ENCODE measurements around the gene SHOX.
"Not testable (repeated sequence)": the region's sequence is repeated elsewhere in the genome, so short reads cannot be mapped to it uniquely, and the experiment has no call there.

Gene SHOX

GRCh38 chrX:642436-643240 is 12.0 kb downstream of the SHOX start:
- Mint-ChIP-seq H3K27me3 (peaks cover 30% of the 10 kb centered on the region), H3K9me3 (no peaks in the 10 kb centered on the region), H3K4me3 (no peak overlapping the region), H3K36me3 (no peaks in the 10 kb centered on the region), H3K27ac (no peak overlapping the region), H3K4me1 (peaks cover 6% of the 10 kb centered on the region)

DNA sequence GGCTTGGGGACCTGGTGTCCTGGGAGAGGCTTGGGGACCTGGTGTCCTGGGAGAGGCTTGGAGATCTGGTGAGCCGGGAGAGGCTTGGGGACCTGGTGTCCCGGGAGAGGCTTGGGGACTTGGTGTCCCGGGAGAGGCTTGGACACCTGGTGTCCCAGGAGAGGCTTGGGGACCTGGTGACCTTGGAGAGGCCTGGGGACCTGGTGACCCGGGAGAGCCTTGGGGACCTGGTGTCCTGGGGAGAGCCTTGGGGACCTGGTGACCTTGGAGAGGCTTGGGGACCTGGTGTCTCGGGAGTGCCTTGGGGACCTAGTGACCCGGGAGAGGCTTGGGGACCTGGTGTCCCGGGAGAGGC is 12.6 kb downstream of the SHOX start:
- Mint-ChIP-seq H3K9me3 (no peaks in the 10 kb centered on the region), H3K27me3 (peaks cover 24% of the 10 kb centered on the region), H3K4me1 (peaks cover under 1% of the 10 kb centered on the region)

GRCh38 chrX:643911-644303 is 13.3 kb downstream of the SHOX start:
- peaks cover 21% of the 10 kb centered on the region for H3K27me3 Mint-ChIP-seq
- no peak overlapping the region for H3K27ac Mint-ChIP-seq
- no peak overlapping the region for H3K4me3 Mint-ChIP-seq
- no peaks in the 10 kb centered on the region for H3K9me3 Mint-ChIP-seq
- no peaks in the 10 kb centered on the region for H3K36me3 Mint-ChIP-seq
- H3K4me1 Mint-ChIP-seq = no peaks in the 10 kb centered on the region

More for the DNA sequence above, 12.6 kb downstream of the SHOX start:
- Mint-ChIP-seq H3K4me3 (no peak overlapping the region), H3K36me3 (no peaks in the 10 kb centered on the region), H3K27ac (no peak overlapping the region)

DNA sequence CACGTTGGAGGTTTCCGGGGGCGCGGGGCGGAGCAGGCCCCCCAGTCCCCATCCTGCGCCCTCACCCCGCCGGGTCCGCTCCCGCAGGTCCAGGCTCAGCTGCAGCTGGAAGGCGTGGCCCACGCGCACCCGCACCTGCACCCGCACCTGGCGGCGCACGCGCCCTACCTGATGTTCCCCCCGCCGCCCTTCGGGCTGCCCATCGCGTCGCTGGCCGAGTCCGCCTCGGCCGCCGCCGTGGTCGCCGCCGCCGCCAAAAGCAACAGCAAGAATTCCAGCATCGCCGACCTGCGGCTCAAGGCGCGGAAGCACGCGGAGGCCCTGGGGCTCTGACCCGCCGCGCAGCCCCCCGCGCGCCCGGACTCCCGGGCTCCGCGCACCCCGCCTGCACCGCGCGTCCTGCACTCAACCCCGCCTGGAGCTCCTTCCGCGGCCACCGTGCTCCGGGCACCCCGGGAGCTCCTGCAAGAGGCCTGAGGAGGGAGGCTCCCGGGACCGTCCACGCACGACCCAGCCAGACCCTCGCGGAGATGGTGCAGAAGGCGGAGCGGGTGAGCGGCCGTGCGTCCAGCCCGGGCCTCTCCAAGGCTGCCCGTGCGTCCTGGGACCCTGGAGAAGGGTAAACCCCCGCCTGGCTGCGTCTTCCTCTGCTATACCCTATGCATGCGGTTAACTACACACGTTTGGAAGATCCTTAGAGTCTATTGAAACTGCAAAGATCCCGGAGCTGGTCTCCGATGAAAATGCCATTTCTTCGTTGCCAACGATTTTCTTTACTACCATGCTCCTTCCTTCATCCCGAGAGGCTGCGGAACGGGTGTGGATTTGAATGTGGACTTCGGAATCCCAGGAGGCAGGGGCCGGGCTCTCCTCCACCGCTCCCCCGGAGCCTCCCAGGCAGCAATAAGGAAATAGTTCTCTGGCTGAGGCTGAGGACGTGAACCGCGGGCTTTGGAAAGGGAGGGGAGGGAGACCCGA is 14.0 kb downstream of the SHOX start:
- no peak overlapping the region for H3K4me3 Mint-ChIP-seq
- H3K9me3 Mint-ChIP-seq = no peaks in the 10 kb centered on the region
- H3K27ac Mint-ChIP-seq = no peak overlapping the region
- H3K4me1 Mint-ChIP-seq = no peaks in the 10 kb centered on the region
- peaks cover 15% of the 10 kb centered on the region for H3K27me3 Mint-ChIP-seq
- no peaks in the 10 kb centered on the region for H3K36me3 Mint-ChIP-seq

DNA sequence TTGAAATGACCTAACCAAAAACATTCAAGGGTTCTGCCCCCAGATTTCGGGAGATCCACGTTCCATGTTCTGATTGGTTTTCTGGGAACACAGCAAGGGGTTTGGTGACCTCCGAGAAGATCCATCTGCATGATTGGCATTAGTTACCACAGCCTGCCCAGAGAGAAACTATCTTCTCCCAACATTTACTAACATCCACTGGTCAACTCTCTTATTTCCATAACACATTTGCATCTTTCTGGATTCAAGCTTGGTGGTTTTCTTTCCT is 15.6 kb downstream of the SHOX start:
- no peaks in the 10 kb centered on the region for H3K36me3 Mint-ChIP-seq
- no peak overlapping the region for H3K4me3 Mint-ChIP-seq
- peaks cover 8% of the 10 kb centered on the region for H3K27me3 Mint-ChIP-seq
- no peaks in the 10 kb centered on the region for H3K9me3 Mint-ChIP-seq
- H3K4me1 Mint-ChIP-seq = no peaks in the 10 kb centered on the region
- no peak overlapping the region for H3K27ac Mint-ChIP-seq

DNA sequence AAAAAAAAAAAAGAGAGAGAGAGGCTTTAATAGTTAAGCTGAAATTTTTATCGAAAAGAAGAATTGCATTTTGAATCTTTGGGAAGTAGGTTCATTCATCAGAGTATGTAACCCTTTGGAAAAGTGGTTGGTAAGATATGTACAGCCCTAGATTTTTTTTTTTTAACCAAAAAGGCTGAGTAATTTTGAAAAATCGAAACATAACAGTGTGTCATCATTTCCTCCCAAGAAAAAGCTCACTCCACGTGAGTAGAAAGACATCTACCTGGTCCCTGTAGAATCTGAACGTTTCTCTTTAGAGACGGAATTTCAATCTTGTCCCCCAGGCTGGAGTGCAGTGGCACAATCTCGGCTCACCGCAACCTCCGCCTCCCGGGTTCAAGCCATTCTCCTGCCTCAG is 16.2 kb downstream of the SHOX start:
- H3K9me3 Mint-ChIP-seq = no peaks in the 10 kb centered on the region

DNA sequence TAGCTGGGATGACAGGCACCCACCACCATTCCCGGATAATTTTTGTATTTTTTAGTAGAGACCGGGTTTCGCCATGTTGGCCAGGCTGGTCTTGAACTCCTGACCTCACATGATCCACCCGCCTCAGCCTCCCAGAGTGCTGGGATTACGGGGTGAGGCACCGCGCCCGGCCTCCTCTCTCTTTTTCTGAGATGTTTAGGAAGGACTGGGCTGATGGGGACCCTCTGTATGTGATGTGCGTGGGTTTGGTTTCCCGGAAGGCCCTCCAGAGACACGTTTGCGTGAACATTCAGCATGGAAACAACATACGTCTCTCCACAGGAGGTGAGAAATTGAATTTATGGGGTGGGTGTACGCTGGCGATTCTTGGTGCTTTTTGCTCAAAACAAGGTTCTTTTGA is 18.6 kb downstream of the SHOX start:
- no peak overlapping the region for H3K4me3 Mint-ChIP-seq
- H3K4me1 Mint-ChIP-seq = no peaks in the 10 kb centered on the region
- no peaks in the 10 kb centered on the region for H3K36me3 Mint-ChIP-seq
- H3K9me3 Mint-ChIP-seq = no peaks in the 10 kb centered on the region
- H3K27me3 Mint-ChIP-seq = peaks cover 7% of the 10 kb centered on the region
- H3K27ac Mint-ChIP-seq = no peak overlapping the region

More for the DNA sequence above, 16.2 kb downstream of the SHOX start:
- Mint-ChIP-seq H3K4me1 (no peaks in the 10 kb centered on the region), H3K27me3 (peaks cover 8% of the 10 kb centered on the region), H3K4me3 (no peak overlapping the region), H3K27ac (no peak overlapping the region), H3K36me3 (no peaks in the 10 kb centered on the region)

DNA sequence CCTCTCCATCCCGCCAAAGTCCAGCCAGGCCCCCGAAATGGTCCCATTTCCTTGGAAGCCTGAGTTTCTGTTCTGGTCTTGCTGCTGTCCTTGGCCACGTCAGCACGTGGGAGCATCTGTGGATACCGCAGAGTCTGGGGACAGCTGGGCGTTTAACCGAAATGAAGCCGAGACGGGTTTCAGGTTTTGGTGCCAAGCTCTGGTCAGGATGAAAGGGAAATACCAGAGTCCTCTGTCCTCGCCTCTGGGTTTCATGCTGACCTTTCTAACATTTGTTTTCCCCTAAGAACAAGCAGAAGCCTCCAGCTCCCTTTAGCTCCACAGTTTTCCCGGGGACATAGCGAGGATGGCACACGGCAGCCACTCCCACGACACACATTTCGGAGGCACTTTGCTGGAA is 19.7 kb downstream of the SHOX start:
- Mint-ChIP-seq H3K27ac (no peak overlapping the region), H3K9me3 (no peaks in the 10 kb centered on the region), H3K27me3 (peaks cover 3% of the 10 kb centered on the region), H3K36me3 (no peaks in the 10 kb centered on the region), H3K4me3 (no peak overlapping the region), H3K4me1 (no peaks in the 10 kb centered on the region)

DNA sequence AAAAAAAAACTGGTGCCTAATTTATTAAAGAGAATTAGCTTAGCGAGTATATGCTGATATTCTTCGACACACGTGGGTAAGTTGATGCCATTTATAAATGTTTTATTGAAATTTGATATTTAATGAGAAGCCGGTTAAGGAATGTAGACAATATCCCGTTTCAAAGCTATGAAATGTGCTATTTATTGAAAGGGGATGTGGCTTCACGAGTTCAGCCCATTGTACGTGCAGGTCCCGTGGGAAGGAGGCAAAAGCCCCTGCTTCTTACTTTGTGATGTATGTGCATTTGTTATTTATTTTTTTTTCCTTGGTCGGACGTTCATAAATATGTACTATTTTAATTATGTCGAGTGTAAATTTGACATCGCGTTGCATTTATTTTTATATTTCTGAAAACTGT is 20.2 kb downstream of the SHOX start:
- Mint-ChIP-seq H3K27ac (no peak overlapping the region), H3K4me1 (no peaks in the 10 kb centered on the region), H3K9me3 (no peaks in the 10 kb centered on the region), H3K27me3 (peaks cover 3% of the 10 kb centered on the region), H3K36me3 (no peaks in the 10 kb centered on the region), H3K4me3 (no peak overlapping the region)

- not testable (repeated sequence) for H3K4me1 Mint-ChIP-seq, H3K27ac Mint-ChIP-seq, H3K27me3 Mint-ChIP-seq, H3K36me3 Mint-ChIP-seq, H3K4me3 Mint-ChIP-seq, H3K9me3 Mint-ChIP-seq
Observed at GRCh38 chrX:651922-652321, 21.3 kb downstream of the SHOX start.

DNA sequence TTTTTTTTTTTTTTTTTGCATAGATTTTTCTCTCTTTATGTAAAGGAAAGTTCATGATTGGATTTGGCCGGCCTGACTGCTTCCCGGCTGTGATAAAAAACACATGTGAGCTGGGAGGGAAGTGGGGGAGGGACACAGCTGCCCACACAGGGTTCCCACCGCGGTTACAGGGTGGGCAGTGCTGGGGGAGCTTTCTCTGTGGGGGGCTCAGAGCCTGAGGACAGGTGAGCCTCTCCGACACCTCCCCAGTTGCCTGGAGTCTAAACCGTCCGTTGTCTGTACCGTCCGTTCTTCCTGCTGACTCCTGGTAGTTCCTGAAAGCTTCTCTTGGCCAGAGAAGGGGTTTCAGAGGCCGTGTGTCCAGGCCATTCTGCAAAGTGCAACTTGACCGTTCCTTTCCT is 21.8 kb downstream of the SHOX start:
- H3K4me1 Mint-ChIP-seq = no peaks in the 10 kb centered on the region
- H3K36me3 Mint-ChIP-seq = no peaks in the 10 kb centered on the region
- no peak overlapping the region for H3K4me3 Mint-ChIP-seq
- no peaks in the 10 kb centered on the region for H3K27me3 Mint-ChIP-seq
- no peaks in the 10 kb centered on the region for H3K9me3 Mint-ChIP-seq
- no peak overlapping the region for H3K27ac Mint-ChIP-seq

GRCh38 chrX:653306-653705 is 22.7 kb downstream of the SHOX start:
- H3K36me3 Mint-ChIP-seq = no peaks in the 10 kb centered on the region
- H3K4me1 Mint-ChIP-seq = no peaks in the 10 kb centered on the region
- peaks cover 2% of the 10 kb centered on the region for H3K27me3 Mint-ChIP-seq
- no peak overlapping the region for H3K4me3 Mint-ChIP-seq
- no peaks in the 10 kb centered on the region for H3K9me3 Mint-ChIP-seq
- no peak overlapping the region for H3K27ac Mint-ChIP-seq

- no peak overlapping the region for H3K27ac Mint-ChIP-seq
- H3K9me3 Mint-ChIP-seq = no peaks in the 10 kb centered on the region
- no peaks in the 10 kb centered on the region for H3K36me3 Mint-ChIP-seq
- H3K4me1 Mint-ChIP-seq = no peaks in the 10 kb centered on the region
- H3K4me3 Mint-ChIP-seq = no peak overlapping the region
- peaks cover 2% of the 10 kb centered on the region for H3K27me3 Mint-ChIP-seq
Observed at GRCh38 chrX:661154-661553, 30.6 kb downstream of the SHOX start.

DNA sequence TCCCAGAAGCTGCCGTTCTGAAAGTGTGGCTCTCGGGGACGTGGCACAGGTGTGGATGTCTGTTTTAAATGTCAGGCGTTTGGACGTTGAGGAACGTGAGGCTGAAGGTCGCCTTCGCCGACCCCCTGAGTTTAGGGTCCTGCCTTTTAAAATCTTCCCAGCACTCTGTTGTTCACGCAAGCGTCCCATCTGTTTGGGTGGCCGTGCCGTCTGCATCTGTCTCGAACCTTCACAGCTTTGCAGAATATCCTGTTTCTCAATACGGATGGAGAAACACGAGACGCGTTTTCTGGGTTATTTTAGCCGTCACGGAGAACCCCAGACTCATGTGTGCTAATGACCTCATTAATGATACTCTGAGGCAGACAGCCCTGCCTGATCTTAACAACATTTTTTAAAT is 31.5 kb downstream of the SHOX start:
- H3K27ac Mint-ChIP-seq = no peak overlapping the region

GRCh38 chrX:663841-664240 is 33.2 kb downstream of the SHOX start:
- H3K27me3 Mint-ChIP-seq = no peaks in the 10 kb centered on the region
- H3K4me1 Mint-ChIP-seq = no peaks in the 10 kb centered on the region
- H3K36me3 Mint-ChIP-seq = no peaks in the 10 kb centered on the region
- H3K4me3 Mint-ChIP-seq = no peak overlapping the region
- no peaks in the 10 kb centered on the region for H3K9me3 Mint-ChIP-seq
- H3K27ac Mint-ChIP-seq = no peak overlapping the region

More for the DNA sequence above, 31.5 kb downstream of the SHOX start:
- no peak overlapping the region for H3K4me3 Mint-ChIP-seq
- no peaks in the 10 kb centered on the region for H3K36me3 Mint-ChIP-seq
- no peaks in the 10 kb centered on the region for H3K9me3 Mint-ChIP-seq
- no peaks in the 10 kb centered on the region for H3K4me1 Mint-ChIP-seq
- H3K27me3 Mint-ChIP-seq = peaks cover 2% of the 10 kb centered on the region
